Measurements from ENCODE around the gene RPS16. TPM values are rescaled to one million over a fixed set of nuclear protein-coding genes. Genes with fewer than 3 reads are reported as not detected.
"Not testable (repeated sequence)": the region's sequence is repeated elsewhere in the genome, so short reads cannot be mapped to it uniquely, and the experiment has no call there.

Gene RPS16
- total RNA-seq, 1 experiment from 2014 or later, result 2,510 TPM

GRCh38 chr19:39481229-39481545 is 45.4 kb upstream of the RPS16 start:
- ChIA-PET CTCF (interaction anchor here (0.5 to 0.8 kb wide), 3 partner anchors 56 to 189 kb away, joined by 3 to 15 read pairs (median 5); partner anchors contain the start of gene SAMD4B), POLR2A (ENCODE audit: unreplicated experiment) (interaction anchor here (0.7 to 1.0 kb wide), 3 partner anchors 29 to 36 kb away, joined by 6 to 18 read pairs (median 8); partner anchors contain the start of gene SUPT5H)
- Histone ChIP-seq H3K9me2 (ENCODE audit: insufficient read depth) (no peaks in the 10 kb centered on the region), H3K4me2 (peak overlapping the region; percentile 99), H2AFZ (peak overlapping the region; percentile 97), H3K4me1 (replicated peaks; ENCODE audit: insufficient read depth) (peaks cover 13% of the 10 kb centered on the region; the same call in 1 of the 2 replicates), H3F3A (ENCODE audit: insufficient read depth, low read depth) (peaks cover 23% of the 10 kb centered on the region; the same call in 1 of the 2 replicates), H3K9me3 (ENCODE audit: insufficient read depth, low read depth) (no peaks in the 10 kb centered on the region), H3K27me3 (ENCODE audit: insufficient read depth, low read depth) (no peaks in the 10 kb centered on the region), H3K36me3 (ENCODE audit: low read depth) (0 out of 2 replicates have a peak, but pooled peaks cover 6% of the 10 kb centered on the region), H4K20me1 (ENCODE audit: insufficient read depth) (no peaks in the 10 kb centered on the region), H3K27ac (peak overlapping the region; percentile 94), H3K4me3 (peak overlapping the region; percentile 99), H3K79me2 (ENCODE audit: low read depth) (peaks cover 23% of the 10 kb centered on the region)
- BruUV-seq (replicated peaks), result TSS peak; percentile 29
- intact Hi-C loops (cut with micrococcal nuclease; ENCODE audit: unreplicated experiment), result loop anchor here (1.0 to 5.0 kb wide), 2 partner anchors 34 to 69 kb away; partner anchors contain the start of genes PLEKHG2 and SUPT5H
- DNase-seq, result no peak
- TF ChIP-seq CTCF (conservative IDR thresholded peaks at IDR 0.05) (no peak), EZH2 (IDR thresholded peaks at IDR 0.05; ENCODE audit: low read depth) (no peak)

DNA sequence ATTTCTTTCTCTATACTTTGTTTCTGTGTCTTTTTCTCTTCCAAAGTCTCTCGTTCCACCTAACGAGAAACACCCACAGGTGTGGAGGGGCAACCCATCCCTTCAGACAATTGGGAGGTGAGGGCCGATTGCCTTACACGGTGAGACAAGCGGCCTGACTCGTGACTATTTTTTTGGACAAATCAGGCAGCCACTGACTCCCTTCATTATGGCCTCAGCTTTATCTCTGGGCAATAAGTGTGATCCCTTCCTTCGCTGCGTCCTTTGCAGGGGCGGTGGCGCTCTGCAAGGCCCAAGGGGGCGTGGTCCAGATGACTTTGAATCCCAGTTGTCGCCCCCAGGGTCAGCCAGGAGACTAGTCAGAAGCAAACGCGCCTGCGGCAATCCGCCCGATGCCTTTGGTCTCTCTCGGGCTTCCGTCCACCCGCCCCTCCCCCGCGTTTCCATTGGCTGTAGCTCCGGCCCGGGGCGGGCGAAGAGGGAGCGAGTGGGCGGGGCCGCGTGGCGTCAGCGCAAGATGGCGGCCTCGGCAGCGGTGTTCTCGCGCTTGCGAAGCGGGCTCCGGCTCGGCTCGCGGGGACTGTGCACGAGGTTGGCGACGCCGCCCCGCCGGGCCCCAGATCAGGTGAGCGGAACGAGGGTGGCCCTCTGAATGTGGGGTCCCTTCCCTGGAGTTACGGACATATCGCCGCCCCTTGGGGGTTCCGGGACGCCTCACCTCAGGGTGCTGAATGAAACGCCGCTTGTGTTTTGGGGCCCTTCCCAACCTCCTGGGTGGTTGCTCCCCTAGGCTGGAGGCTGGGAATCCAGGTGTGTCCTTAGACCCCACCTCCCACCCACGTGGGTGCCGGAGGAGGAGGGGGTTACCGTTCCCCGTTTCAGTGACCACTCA is 44.8 kb upstream of the RPS16 start, which contains the start of gene TIMM50:
Gene TIMM50, plus strand, starts transcription at position 502 of the 892 bp plus-strand sequence. Its CDS starts 16 bp downstream, at position 518.
- Histone ChIP-seq H3K27me3 (ENCODE audit: insufficient read depth, low read depth) (no peaks in the 10 kb centered on the region), H3F3A (ENCODE audit: insufficient read depth, low read depth) (peaks cover 23% of the 10 kb centered on the region; the same call in 1 of the 2 replicates), H3K4me3 (peak within 1 kb of the TSS; percentile 99), H3K27ac (peak within 1 kb of the TSS; percentile 94), H2AFZ (peak within 1 kb of the TSS; percentile 97), H3K4me1 (replicated peaks; ENCODE audit: insufficient read depth) (peaks cover 13% of the 10 kb centered on the region; the same call in 1 of the 2 replicates), H3K79me2 (ENCODE audit: low read depth) (peaks cover 23% of the 10 kb centered on the region), H3K4me2 (peak within 1 kb of the TSS; percentile 99), H4K20me1 (ENCODE audit: insufficient read depth) (no peaks in the 10 kb centered on the region), H3K9me2 (ENCODE audit: insufficient read depth) (no peaks in the 10 kb centered on the region), H3K36me3 (ENCODE audit: low read depth) (0 out of 2 replicates have a peak, but pooled peaks cover 6% of the 10 kb centered on the region), H3K9me3 (ENCODE audit: insufficient read depth, low read depth) (no peaks in the 10 kb centered on the region)
- POLR2A ChIA-PET (ENCODE audit: unreplicated experiment), result interaction anchor here (0.6 to 1.0 kb wide), 7 partner anchors 28 to 449 kb away, joined by 3 to 18 read pairs (median 5); partner anchors contain the start of genes RPS16 and SUPT5H
- peak; percentile 88 to 98 for DNase-seq
- TF ChIP-seq CTCF (conservative IDR thresholded peaks at IDR 0.05) (no peak), EZH2 (IDR thresholded peaks at IDR 0.05; ENCODE audit: low read depth) (no peak)
- CTCF ChIA-PET, result interaction anchor here (0.5 to 0.8 kb wide), 4 partner anchors 53 to 190 kb away, joined by 3 to 15 read pairs (median 4); partner anchors contain the start of gene SAMD4B
- intact Hi-C loops (cut with micrococcal nuclease; ENCODE audit: unreplicated experiment), result loop anchor here (1.0 to 5.0 kb wide), 2 partner anchors 33 to 68 kb away; partner anchors contain the start of genes PLEKHG2 and SUPT5H
- BruUV-seq (replicated peaks), result TSS peak; percentile 65

- ChIA-PET POLR2A (ENCODE audit: unreplicated experiment) (interaction anchor here (0.6 to 1.0 kb wide), 4 partner anchors 34 to 448 kb away, joined by 3 to 8 read pairs (median 4); partner anchors contain the start of genes RPS16 and SUPT5H), CTCF (interaction anchor here (0.7 kb wide), 1 partner anchor 53 kb away, joined by 3 read pairs; no protein-coding TSS in a partner anchor)
- peaks cover 23% of the 10 kb centered on the region for H3K79me2 ChIP-seq (ENCODE audit: low read depth)
- H3K4me3 ChIP-seq, result peak overlapping the region; percentile 99; the same call in 1 of the 2 replicates
- no peak for DNase-seq
- H2AFZ ChIP-seq, result peak overlapping the region; percentile 97
- 0 out of 2 replicates have a peak, but pooled peaks cover 6% of the 10 kb centered on the region for H3K36me3 ChIP-seq (ENCODE audit: low read depth)
- no peaks in the 10 kb centered on the region for H4K20me1 ChIP-seq (ENCODE audit: insufficient read depth)
- no peaks in the 10 kb centered on the region for H3K9me2 ChIP-seq (ENCODE audit: insufficient read depth)
- peaks cover 13% of the 10 kb centered on the region; the same call in 1 of the 2 replicates for H3K4me1 ChIP-seq (replicated peaks; ENCODE audit: insufficient read depth)
- no peaks in the 10 kb centered on the region for H3K9me3 ChIP-seq (ENCODE audit: insufficient read depth, low read depth)
- BruUV-seq (replicated peaks), result no TSS peak
- TF ChIP-seq EZH2 (IDR thresholded peaks at IDR 0.05; ENCODE audit: low read depth), result no peak
- no peak for TF ChIP-seq CTCF (conservative IDR thresholded peaks at IDR 0.05)
- peaks cover 23% of the 10 kb centered on the region; the same call in 1 of the 2 replicates for H3F3A ChIP-seq (ENCODE audit: insufficient read depth, low read depth)
- intact Hi-C loops (cut with micrococcal nuclease; ENCODE audit: unreplicated experiment), result loop anchor here (5.0 kb wide), 1 partner anchor 33 kb away; the partner anchor contains the start of gene SUPT5H
- peak overlapping the region; percentile 94 for H3K27ac ChIP-seq
- H3K4me2 ChIP-seq, result peak overlapping the region; percentile 99
- no peaks in the 10 kb centered on the region for H3K27me3 ChIP-seq (ENCODE audit: insufficient read depth, low read depth)
These were observed 44.2 kb upstream of the RPS16 start for GRCh38 chr19:39479916-39480315.

- CTCF ChIA-PET; POLR2A ChIA-PET (ENCODE audit: unreplicated experiment); H3K9me2 ChIP-seq (ENCODE audit: insufficient read depth); H4K20me1 ChIP-seq (ENCODE audit: insufficient read depth); BruUV-seq (replicated peaks); H2AFZ ChIP-seq; H3K4me2 ChIP-seq; H3K27ac ChIP-seq; H3K27me3 ChIP-seq (ENCODE audit: insufficient read depth, low read depth); intact Hi-C loops (cut with micrococcal nuclease; ENCODE audit: unreplicated experiment); H3K4me3 ChIP-seq; H3K9me3 ChIP-seq (ENCODE audit: insufficient read depth, low read depth); DNase-seq: not testable (repeated sequence)
- Histone ChIP-seq H3K4me1 (replicated peaks; ENCODE audit: insufficient read depth) (peaks cover 13% of the 10 kb centered on the region; the same call in 1 of the 2 replicates), H3K36me3 (ENCODE audit: low read depth) (0 out of 2 replicates have a peak, but pooled peaks cover 11% of the 10 kb centered on the region), H3K79me2 (ENCODE audit: low read depth) (peaks cover 23% of the 10 kb centered on the region), H3F3A (ENCODE audit: insufficient read depth, low read depth) (peaks cover 23% of the 10 kb centered on the region; the same call in 1 of the 2 replicates)
These were observed 43.6 kb upstream of the RPS16 start for GRCh38 chr19:39479319-39479801.
